ENCODE data around the gene KAZN. TPM values are rescaled to one million over a fixed set of nuclear protein-coding genes. Genes with fewer than 3 reads are reported as not detected.

Gene KAZN
- polyA plus RNA-seq, 2 of the 4 experiments (the other 2 are of a cell fraction), result 1.3 to 1.9 TPM

- Histone ChIP-seq H3K9me3 (no peaks in the 10 kb centered on the region), H3K4me1 (no peaks in the 10 kb centered on the region), H3K4me3 (no peak overlapping the region), H3K4me2 (no peak overlapping the region), H3K27ac (no peak overlapping the region)
- POLR2A ChIA-PET, result no interaction called here
- DNase-seq (ENCODE audit: low read depth in 1 of 2, low spot score in 1 of 2) (no peak), ATAC-seq (no peak), FAIRE-seq (no peak)
- no peak for TF ChIP-seq SREBF2 (IDR thresholded peaks at IDR 0.05)
- TF ChIP-seq HEYL (CRISPR knock-in tag; IDR thresholded peaks at IDR 0.05), result no peak
- WGBS (ENCODE audit: missing lambda C conversion rate), result 92% methylated on average over 30 of the region's 30 CpGs
- CTCF ChIA-PET, result no interaction called here
Observed at GRCh38 chr1:15065736-15066135, 467.3 kb downstream of the KAZN start.

- H3K9me3 ChIP-seq, result no peaks in the 10 kb centered on the region
- no peak for DNase-seq (ENCODE audit: low read depth in 1 of 2, low spot score in 1 of 2)
- no peak overlapping the region for H3K27ac ChIP-seq
- H3K4me1 ChIP-seq, result no peaks in the 10 kb centered on the region
- no peak overlapping the region for H3K4me2 ChIP-seq
- FAIRE-seq, result no peak
- whole genome bisulfite sequencing (ENCODE audit: missing lambda C conversion rate), result 89% methylated on average over 12 of the region's 15 CpGs
- ChIA-PET CTCF (no interaction called here), POLR2A (no interaction called here)
- no peak overlapping the region for H3K4me3 ChIP-seq
- no peak for ATAC-seq
- TF ChIP-seq EP300 (IDR thresholded peaks at IDR 0.05), result no peak
- no peak for TF ChIP-seq HOXA7 (CRISPR knock-in tag; IDR thresholded peaks at IDR 0.05)
- TF ChIP-seq CBX8 (IDR thresholded peaks at IDR 0.05), result no peak
- TF ChIP-seq NFE2L2 (conservative IDR thresholded peaks at IDR 0.05; ENCODE audit: low read length), result no peak
- TF ChIP-seq MYC (IDR thresholded peaks at IDR 0.05; ENCODE audit: borderline replicate concordance, low read length), result no peak
- no peak for TF ChIP-seq CBX2 (IDR thresholded peaks at IDR 0.05; ENCODE audit: borderline replicate concordance, low read depth)
- TF ChIP-seq NR3C1 (IDR thresholded peaks at IDR 0.05), result no peak
- no peak for TF ChIP-seq USF2 (IDR thresholded peaks at IDR 0.05)
- TF ChIP-seq GATA3 (IDR thresholded peaks at IDR 0.05; ENCODE audit: borderline replicate concordance), result no peak
- TF ChIP-seq CTCF (IDR thresholded peaks at IDR 0.05), result no peak
- TF ChIP-seq KDM1A (IDR thresholded peaks at IDR 0.05; ENCODE audit: low read depth), result no peak
- TF ChIP-seq REST (IDR thresholded peaks at IDR 0.05), result no peak
- no peak for TF ChIP-seq ELK1 (IDR thresholded peaks at IDR 0.05; ENCODE audit: low read depth, low read length)
- no peak for TF ChIP-seq TP53 (CRISPR knock-in tag; IDR thresholded peaks at IDR 0.05)
- TF ChIP-seq EHF (CRISPR knock-in tag; IDR thresholded peaks at IDR 0.05), result no peak
- no peak for TF ChIP-seq POLR2A (IDR thresholded peaks at IDR 0.05; ENCODE audit: low read length)
- no peak for TF ChIP-seq MAFK (IDR thresholded peaks at IDR 0.05; ENCODE audit: partially characterized antibody)
- no peak for TF ChIP-seq BHLHE40 (IDR thresholded peaks at IDR 0.05; ENCODE audit: low read depth, low read length)
- no peak for TF ChIP-seq JUN (IDR thresholded peaks at IDR 0.05)
- TF ChIP-seq HES2 (IDR thresholded peaks at IDR 0.05), result no peak
Observed at GRCh38 chr1:15066191-15066590, 467.7 kb downstream of the KAZN start.

All from A549 (cell line).